GM19328 (cell line): ENCODE data around the gene ZNG1C.
"Not testable (repeated sequence)": the region's sequence is repeated elsewhere in the genome, so short reads cannot be mapped to it uniquely, and the experiment has no call there.

Experiments used
- ATAC-seq: cut with Tn5 transposase; IDR thresholded peaks from one replicate; pipeline ENCODE4 v1.9.1; 2021; ENCODE audit warnings: mild to moderate bottlenecking, moderate library complexity; ENCODE audit not compliant: unreplicated experiment

ZNG1C gene

DNA sequence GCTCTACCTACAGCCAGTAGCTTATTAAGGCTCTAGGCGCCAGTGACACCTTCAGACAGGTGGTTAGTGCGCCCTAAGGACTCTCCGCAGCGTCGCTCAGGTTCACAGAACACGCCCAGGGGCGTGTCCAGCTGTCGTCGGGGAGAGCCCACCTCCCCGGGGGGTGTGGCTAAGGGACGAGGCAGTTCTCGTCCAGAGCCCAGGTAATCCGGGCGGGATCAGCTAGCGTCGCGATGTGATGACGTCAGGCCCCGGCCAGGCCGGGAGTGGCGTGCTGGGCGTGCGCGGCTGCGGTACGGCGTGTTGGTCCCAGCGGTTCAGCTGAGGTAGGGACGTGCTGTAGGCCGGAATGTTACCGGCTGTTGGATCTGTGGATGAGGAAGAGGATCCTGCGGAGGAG lies at the start of gene ZNG1C:
ZNG1C (plus strand) TSS at position 301 of the 400 bp plus-strand sequence; CDS start at position 350, 49 bp downstream.
- not testable (repeated sequence) for ATAC-seq

DNA sequence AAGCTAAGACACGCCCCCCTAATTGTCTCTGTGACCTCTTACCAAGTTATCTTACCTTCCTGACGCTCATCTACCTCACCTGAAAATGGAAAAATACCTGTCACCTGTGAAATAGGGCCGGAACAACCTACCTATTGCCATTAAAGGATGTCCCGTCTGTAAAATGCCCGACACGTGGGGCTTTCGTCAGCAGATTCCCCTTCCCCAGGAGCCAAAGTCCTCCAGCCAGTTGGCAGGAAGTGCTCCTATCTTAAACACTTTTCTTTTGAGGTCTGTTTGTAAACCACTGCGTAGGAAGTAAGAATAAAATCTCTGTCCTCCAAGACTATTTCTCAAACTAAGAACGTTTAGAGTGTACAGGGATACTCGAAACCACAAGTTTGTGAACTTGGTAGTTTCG lies 654 bp downstream of the ZNG1C start:
- ATAC-seq: not testable (repeated sequence)

DNA sequence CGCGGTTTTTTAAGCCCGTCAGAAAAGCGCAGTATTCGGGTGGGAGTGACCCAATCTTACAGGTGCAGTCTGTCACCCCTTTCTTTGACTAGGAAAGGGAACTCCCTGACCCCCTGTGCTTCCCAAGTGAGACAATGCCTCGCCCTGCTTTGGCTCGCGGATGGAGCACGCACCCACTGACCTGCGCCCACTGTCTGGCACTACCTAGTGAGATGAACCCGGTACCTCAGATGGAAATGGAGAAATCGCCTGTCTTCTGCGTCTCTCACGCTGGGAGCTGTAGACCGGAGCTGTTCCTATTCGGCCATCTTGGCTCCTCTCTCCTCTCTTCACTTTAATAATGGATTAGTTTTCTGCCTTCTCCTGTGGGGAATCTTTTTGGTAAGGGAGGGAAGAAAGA lies 39.3 kb downstream of the ZNG1C start:
- not testable (repeated sequence) for ATAC-seq

DNA sequence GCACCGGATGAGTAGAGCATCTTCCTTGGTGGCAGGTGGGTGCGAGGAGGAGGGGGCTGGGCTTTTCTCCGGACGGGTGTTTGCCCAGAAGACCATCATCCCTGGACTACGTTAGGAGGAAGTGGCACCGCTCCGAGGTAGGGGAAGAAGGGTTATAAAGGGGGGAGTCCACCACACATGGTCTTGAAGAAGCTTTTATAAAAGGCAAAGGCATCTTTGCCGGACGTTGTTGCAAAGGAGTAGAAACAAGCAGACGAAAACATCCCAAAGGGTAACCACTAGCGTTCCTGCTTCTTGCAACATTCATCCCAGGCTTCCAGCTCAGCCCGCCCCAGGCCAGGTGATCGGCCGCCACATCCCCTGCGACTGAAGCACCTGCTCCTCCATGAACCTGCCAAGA lies 60.8 kb downstream of the ZNG1C start, which contains the start of gene FOXD4L3:
FOXD4L3 (plus strand) TSS at position 301 of the 400 bp plus-strand sequence; CDS start at position 386, 85 bp downstream.
- ATAC-seq: not testable (repeated sequence)

DNA sequence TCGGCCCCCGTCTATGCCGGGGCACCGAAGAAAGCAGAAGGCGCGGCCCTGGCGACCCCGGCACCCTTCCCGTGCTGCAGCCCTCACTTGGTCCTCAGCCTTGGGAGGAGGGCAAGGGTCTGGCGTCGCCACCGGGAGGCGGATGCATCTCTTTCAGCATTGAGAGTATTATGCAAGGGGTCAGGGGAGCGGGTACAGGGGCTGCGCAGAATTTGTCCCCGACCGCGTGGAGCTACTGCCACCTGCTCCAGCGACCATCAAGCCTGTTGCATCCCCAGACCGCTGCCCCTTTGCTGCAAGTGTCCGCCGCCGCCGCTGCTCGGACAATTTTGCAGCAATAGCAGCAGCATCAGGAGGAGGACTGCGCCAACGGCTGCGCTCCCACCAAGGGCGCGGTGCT lies 62.0 kb downstream of the ZNG1C start:
- ATAC-seq: not testable (repeated sequence)

DNA sequence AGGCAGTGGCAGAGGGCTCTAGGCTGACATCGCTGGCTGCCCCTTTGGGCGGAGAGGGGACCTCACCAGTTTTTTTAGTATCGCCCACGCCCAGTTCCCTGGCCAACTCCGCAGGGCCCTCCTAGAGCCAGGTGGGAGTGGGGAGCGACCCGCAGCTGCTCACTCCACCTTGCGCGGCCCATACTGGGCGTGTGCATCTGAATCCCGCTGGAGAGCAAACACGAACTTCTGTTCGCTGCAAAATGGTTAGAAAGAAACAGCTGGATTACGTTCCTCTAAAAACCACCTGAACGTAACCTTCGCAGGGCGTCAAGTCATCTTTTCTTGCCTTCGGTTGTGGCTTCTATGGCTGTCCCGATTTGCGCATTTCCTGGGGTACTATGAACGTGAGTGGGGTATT lies 62.4 kb downstream of the ZNG1C start:
- not testable (repeated sequence) for ATAC-seq

DNA sequence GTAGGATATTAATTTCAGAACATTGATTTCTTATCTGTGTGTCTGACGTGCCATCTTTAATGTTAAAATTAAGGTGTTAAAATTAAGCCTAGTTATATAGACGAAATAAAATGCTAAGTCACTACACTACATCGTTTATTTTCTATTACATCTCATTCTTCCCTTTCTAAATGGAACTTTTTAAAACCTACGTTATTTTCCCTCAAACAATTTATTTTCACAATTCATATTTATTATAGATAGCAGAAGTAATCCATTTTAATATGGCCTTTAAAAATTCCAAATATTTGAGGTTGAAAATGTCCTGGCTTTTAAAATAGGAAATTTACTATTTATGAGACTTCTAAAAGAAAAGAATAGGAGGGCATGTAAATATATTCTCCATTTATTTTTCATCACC lies 63.0 kb downstream of the ZNG1C start:
- ATAC-seq: not testable (repeated sequence)

DNA sequence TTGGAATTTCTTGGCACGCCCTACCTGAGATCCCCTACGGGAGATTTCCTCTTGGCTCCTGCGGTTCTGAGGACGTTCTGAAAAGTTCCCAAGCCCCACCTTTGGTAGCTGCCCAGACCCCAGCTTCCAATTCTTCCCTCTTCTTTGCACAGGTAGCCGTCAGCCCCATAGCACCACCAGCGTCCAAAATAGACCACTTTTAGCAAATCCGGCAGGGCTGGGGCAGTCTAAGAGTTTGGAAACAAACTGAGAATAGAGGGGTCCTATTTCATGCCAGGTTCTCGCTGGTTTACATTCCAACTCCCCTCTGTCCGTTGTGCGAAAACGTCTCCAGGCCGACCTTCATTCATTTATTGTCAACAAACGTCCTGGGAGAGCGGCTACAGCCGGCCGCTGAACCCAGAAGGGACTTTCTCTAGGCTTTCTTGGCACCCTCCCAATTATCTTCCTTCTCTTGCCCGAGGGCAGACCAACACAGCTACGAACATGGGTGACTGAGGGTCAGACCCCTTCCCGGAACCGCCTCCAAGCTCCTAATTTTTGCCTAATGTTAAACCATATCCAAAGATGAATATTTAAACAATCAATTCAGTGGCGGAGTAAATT lies 64.0 kb downstream of the ZNG1C start:
- ATAC-seq: not testable (repeated sequence)

DNA sequence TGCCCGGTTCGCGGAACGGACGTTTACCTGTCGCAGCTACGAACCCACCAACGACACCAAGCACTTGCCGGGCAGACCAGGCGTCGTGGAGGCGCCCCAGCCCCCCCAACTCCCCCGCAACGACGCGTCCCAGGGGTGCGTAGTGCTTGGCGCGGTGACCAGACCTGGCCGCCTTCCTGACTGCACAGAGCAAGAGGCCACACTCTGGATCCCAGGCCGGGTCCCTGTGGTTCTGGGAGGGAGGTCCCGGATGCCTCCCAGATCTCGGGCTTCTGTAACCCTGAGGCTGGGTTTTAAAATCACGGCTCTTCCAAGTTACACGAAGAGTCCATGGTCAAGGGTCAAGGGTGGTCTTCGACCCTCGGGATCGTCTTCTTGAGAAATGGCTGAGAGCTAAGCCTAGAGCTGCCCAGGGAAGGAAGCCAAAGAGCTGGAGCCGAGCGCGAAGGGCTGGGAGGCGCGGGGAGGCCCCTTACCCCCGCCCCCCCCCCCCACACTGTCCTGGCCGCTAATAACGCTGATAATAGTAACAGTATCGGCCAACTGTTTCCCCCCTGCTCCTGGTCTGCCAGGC lies 64.7 kb downstream of the ZNG1C start:
- not testable (repeated sequence) for ATAC-seq

DNA sequence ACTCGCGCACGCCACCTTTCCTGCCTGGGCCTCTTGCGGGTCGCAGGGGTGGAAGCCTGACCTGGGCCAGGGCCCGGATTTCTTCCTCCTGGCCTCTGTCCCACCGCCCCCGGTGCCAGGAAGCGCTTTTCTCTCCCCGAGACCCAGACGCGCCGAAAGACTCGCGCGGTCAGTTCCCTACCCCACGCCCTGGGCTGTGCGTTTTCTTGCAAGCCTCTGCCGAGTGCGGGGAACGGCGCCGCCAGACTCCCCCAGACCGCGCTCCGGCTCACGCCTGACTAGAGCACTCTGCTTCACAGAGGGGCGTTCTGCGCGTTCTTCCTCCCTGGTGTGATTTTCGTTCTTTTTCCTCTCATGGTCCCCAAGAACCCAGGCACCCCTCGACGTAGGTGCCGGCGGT lies 65.3 kb downstream of the ZNG1C start:
- not testable (repeated sequence) for ATAC-seq

DNA sequence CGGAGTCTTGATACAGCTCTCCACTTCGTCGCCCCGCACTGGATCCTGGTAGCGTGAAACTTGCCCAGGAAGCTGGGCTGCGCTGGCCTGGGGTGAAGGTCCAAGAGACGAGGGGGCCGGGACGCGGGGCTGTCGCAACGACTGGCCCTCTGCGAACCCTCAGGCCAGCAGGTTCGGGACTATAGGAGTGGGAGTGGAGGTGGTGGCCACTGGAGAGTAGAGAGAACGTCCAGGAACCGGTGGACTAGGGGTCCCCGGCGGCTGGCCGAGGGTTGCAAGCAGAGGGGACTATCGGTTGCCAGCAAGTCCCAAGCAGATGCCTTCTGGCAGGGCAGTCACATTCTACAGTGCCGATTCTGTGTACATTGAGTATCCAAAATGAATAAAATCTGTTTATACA lies 65.9 kb downstream of the ZNG1C start:
- not testable (repeated sequence) for ATAC-seq

DNA sequence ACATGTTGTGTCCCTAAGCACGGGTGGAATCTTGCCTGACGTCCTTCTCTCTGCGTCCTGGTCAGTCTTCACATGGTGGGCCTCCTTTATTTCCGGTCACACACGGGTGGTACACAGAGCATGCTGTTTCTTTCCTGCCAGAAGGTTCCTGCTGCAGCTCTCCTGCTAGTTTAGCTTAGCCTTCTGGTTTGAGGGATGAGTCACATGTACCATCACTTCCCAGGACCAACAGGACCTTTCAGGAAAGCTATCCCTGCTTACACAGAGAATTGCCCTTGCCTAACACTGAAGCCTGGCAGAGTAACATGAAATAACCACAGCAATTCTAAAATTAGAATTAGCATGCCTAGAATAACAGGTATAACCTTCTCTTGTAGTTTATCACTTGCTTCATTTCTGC lies 69.4 kb downstream of the ZNG1C start:
- ATAC-seq: not testable (repeated sequence)

DNA sequence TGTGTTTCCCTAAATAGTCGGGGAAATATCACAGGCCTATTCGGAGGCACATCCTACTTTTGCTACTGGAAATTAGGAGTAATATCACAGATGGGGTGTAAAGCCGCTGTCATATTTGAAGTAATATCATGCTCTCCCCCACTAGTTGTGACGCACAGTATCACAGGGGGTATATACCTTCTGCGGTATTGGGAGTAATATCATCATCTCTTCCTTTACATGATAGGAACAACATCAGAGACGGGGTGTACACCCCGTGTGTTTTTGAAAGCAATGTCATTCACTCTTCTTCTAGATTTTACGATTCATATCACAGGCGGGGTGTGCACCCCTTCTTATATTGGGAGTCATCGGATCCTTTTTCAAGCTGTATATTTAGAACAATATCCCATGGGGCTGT lies 76.4 kb downstream of the ZNG1C start:
- ATAC-seq: not testable (repeated sequence)

DNA sequence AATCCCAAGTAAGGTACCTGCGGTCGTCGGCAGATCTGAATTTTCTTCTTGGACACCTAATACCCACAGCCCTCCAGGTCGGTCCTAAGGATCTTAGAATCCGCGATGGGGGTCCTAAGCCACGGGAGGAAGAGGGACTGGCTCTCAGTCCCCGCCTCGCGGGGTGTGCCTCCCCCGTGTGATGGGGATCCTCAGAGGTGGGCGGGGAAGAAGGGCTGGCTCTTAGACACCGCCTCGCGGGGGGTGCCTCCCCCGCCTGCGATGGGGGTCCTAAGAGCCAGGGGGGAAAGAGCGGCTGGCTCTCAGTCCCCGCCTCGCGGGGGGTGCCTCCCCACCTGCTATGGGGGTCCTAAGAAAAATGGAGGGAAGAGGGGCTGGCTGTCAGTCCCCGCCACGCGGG lies 82.0 kb downstream of the ZNG1C start:
- not testable (repeated sequence) for ATAC-seq

DNA sequence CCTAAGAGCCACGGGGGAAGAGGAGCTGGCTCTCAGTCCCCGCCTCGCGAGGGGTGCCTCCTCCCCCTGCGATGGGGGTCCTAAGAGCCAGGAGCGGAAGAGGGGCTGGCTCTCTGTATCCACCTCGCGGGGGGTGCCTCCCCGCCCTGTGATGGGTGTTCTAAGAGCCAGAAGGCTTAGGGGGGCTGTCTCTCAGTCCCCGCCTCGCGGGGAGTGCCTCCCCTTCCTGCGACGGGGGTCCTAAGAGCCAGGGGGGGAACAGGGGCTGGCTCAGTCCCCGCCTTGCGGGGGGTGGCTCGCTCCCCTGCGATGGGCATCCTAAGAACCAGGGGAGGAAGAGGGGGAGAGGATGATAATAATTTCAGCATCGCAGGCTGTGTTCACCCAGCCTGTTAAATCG lies 82.7 kb downstream of the ZNG1C start:
- ATAC-seq: not testable (repeated sequence)

DNA sequence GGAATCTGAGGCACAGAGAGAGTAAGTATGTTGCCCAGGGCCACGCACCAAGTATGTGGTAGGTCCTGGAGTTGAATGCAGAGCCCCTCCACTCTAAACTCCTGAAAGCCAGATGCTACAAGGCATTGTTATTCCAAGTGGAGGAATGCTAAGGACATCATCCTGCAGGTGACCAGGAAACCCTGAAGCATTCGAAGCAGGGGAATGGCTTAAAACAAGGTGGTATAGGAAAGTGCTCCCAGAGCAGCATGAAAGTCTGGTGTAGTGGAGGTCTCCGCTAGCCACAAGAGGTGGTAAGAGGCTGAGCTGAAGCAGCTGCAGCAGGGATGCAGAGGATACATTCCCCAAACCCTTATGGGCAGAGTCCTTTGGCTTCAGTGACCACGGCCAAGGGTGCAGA lies 87.3 kb downstream of the ZNG1C start:
- not testable (repeated sequence) for ATAC-seq

DNA sequence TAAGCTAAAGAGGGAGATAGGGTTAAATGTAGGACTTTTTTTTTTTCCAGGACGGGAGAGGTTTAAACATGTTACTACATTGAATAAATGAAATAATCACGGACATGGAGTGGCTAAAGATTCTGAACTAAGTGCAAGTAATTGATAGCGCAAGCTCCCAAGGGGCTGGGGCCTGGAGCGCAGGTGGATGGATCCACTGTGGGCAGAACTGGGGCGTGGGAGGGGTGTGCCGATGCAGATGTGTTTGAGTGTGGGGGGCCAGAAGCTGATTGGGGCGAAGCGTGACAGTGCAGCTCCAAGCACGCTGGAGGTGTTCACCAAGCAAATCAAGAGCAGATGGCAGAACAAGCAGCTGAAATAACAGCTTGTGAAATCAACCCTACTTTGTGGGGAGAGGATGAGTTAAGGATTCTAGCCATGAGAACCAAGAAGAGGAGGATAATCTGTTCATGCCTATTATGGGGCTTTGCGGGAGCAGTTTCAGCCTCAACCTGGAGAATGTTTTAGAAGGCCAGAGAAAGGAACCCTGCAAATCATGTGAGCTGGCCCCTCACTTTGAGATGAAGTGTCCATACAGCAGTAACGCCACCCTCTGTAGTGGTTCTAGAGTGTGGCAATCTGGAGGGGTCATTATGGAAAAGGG lies 88.9 kb downstream of the ZNG1C start:
- ATAC-seq: not testable (repeated sequence)

DNA sequence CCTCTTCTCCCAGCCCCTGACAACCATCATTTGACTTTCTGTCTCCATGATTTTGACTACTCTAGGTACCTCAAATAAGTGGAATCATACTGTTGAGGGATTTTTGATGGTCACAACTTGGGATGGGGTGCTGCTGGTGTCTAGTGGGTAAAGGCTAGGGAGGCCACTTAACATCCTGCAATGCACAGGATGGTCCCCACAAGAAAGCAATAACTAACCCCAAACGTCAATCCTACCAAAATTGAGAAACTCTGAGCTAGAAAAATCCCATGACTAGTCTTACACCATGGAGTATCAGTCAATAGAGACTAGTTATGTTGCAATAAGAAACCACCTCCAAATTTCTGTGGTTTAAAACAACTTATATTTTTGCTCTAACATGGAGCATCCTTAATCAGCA lies 90.3 kb downstream of the ZNG1C start:
- not testable (repeated sequence) for ATAC-seq

DNA sequence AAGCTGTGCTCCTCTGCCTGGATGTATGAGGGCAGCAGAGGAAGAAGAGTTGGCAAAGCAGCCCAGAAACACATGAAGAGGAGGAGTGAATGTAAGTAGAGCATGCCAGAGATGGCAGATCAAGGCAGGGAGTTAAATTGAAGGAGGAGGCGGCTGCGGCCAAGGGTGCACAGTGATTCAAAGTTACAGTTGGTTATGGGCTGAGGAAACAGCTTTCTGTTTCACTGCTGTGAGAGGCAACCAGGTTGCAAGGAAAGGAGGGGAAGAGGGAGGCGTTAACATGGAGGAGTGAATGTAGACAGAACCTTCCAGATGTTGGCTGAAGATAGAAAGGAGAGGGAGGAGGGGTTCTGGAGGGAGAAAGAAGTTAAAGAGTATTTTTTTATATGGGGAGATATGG lies 94.2 kb downstream of the ZNG1C start:
- ATAC-seq: not testable (repeated sequence)

DNA sequence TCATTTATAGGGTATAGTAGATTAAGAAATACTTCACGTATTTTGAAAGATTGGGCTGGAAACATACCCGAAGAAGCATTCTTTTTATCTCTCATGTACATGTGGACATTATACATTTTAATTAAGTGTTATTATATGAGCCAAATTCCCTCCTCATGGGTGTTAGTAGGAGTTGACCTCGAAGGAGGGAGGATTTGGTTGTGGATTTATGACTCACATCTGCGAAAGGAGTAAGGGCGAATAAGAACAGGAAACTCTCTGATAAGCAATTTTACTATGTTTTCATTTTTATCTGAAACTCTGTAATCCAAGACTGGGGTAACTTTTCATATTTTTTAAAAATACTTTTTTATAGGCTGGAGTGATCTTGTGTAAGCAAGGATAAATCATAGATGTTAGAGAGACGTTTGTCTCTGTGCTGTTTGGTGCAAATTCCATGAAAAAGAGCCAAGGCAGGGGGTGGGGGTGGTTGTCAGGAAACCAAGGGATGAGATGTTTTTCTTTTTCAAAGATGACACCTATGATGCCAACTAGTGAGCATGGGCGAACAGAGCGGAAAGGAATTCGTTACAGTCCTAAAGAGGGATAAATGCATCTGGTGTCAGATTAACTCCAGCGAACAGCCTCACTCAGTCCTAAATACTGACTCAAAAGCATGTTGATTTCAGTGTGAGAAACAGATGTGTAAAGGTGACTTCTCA lies 95.0 kb downstream of the ZNG1C start:
- not testable (repeated sequence) for ATAC-seq

DNA sequence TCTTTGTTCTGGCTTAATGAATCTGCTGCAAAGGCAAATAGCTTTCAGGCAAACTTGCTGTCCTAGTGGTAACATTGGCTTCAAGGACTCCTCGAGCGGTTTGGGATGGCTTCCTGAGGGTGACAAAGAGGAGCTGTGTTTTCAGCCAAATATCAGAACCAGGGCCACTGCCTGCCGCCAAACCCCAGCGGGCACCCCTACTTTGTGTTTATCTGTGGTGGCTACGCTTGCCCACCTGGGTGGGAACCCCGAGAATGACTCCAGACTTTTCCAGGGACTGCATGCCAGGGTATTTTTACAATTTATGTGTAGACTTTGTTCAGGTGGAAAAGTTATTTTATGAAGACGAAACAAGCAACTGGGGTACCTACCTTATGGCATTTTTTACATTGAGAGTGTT lies 96.2 kb downstream of the ZNG1C start:
- ATAC-seq: not testable (repeated sequence)
